ENCODE results near the gene S1PR2. TPM values are rescaled to one million over a fixed set of nuclear protein-coding genes. Genes with fewer than 3 reads are reported as not detected.

Gene S1PR2
- total RNA-seq, 2 donors from 2014 or later: 8.3 to 15.6 TPM

GRCh38 chr19:10254244-10254643, 23.1 kb upstream of the S1PR2 start:
- peaks cover 40% of the 10 kb centered on the region for H3K36me3 ChIP-seq
- no peaks in the 10 kb centered on the region for H3K27me3 ChIP-seq (replicated peaks; ENCODE audit: insufficient read depth)
- H3K4me1 ChIP-seq (ENCODE audit: control insufficient read depth in 1 of 2, low read depth in 2 of 2): peaks cover 7 to 18% of the 10 kb centered on the region in 2 donors
- DNase-seq (ENCODE audit: low spot score) (no peak), ATAC-seq (ENCODE audit: insufficient number of reproducible peaks, low FRiP score, low read depth) (no peak)
- H3K27ac ChIP-seq: no peak overlapping the region
- TF ChIP-seq CTCF (IDR thresholded peaks at IDR 0.05): no peak
- no peaks in the 10 kb centered on the region for H3K9me3 ChIP-seq
- H3K4me3 ChIP-seq: no peak overlapping the region

- no peaks in the 10 kb centered on the region for H3K9me3 ChIP-seq
- no peak for TF ChIP-seq CTCF (IDR thresholded peaks at IDR 0.05)
- H3K4me1 ChIP-seq (ENCODE audit: control insufficient read depth in 1 of 2, low read depth in 2 of 2): peaks cover 7 to 18% of the 10 kb centered on the region in 2 donors
- H3K4me3 ChIP-seq: peak overlapping the region; percentile 87
- ATAC-seq (ENCODE audit: insufficient number of reproducible peaks, low FRiP score, low read depth) (no peak), DNase-seq (ENCODE audit: low spot score) (no peak)
- no peak overlapping the region for H3K27ac ChIP-seq
- H3K27me3 ChIP-seq (replicated peaks; ENCODE audit: insufficient read depth): no peaks in the 10 kb centered on the region
- peaks cover 31% of the 10 kb centered on the region for H3K36me3 ChIP-seq
Measured at GRCh38 chr19:10252707-10253106, 21.6 kb upstream of the S1PR2 start.

GRCh38 chr19:10251792-10252694, 20.9 kb upstream of the S1PR2 start, which contains the start of gene MRPL4:
Gene MRPL4 (plus strand): TSS chr19:10252214. CDS start chr19:10252254, 40 bp downstream.
- Histone ChIP-seq H3K9me3 (no peaks in the 10 kb centered on the region), H3K4me1 (ENCODE audit: control insufficient read depth in 1 of 2, low read depth in 2 of 2) (peaks cover 7 to 18% of the 10 kb centered on the region in 2 donors), H3K36me3 (peaks cover 25% of the 10 kb centered on the region), H3K27me3 (replicated peaks; ENCODE audit: insufficient read depth) (no peaks in the 10 kb centered on the region), H3K27ac (peak within 1 kb of the TSS; percentile 64 to 69), H3K4me3 (peak within 1 kb of the TSS; percentile 87)
- peak; percentile 93 for DNase-seq (ENCODE audit: low spot score)
- ATAC-seq (ENCODE audit: insufficient number of reproducible peaks, low FRiP score, low read depth): peak; percentile 97
- no peak for TF ChIP-seq CTCF (IDR thresholded peaks at IDR 0.05)

GRCh38 chr19:10246511-10246910, 15.4 kb upstream of the S1PR2 start:
- Histone ChIP-seq H3K4me3 (no peak overlapping the region), H3K9me3 (no peaks in the 10 kb centered on the region), H3K27me3 (replicated peaks; ENCODE audit: insufficient read depth) (no peaks in the 10 kb centered on the region), H3K27ac (no peak overlapping the region), H3K4me1 (ENCODE audit: control insufficient read depth in 1 of 2, low read depth in 2 of 2) (peaks cover 0 to 8% of the 10 kb centered on the region in 2 donors), H3K36me3 (no peaks in the 10 kb centered on the region)
- DNase-seq (ENCODE audit: low spot score) (no peak), ATAC-seq (ENCODE audit: insufficient number of reproducible peaks, low FRiP score, low read depth) (no peak)
- no peak for TF ChIP-seq CTCF (IDR thresholded peaks at IDR 0.05)

- H3K27ac ChIP-seq: no peak overlapping the region
- no peak for TF ChIP-seq CTCF (IDR thresholded peaks at IDR 0.05)
- no peaks in the 10 kb centered on the region for H3K4me1 ChIP-seq (ENCODE audit: control insufficient read depth in 1 of 2, low read depth in 2 of 2)
- H3K27me3 ChIP-seq (replicated peaks; ENCODE audit: insufficient read depth): no peaks in the 10 kb centered on the region
- H3K9me3 ChIP-seq: no peaks in the 10 kb centered on the region
- no peak overlapping the region for H3K4me3 ChIP-seq
- H3K36me3 ChIP-seq: no peaks in the 10 kb centered on the region
- DNase-seq (ENCODE audit: low spot score): no peak
- ATAC-seq (ENCODE audit: insufficient number of reproducible peaks, low FRiP score, low read depth): no peak
Measured at GRCh38 chr19:10245189-10245939, 14.2 kb upstream of the S1PR2 start.

Measured in thoracic aorta (tissue), 2 donors.